Tibial nerve (tissue), 4 donors: ENCODE results near the gene PCDH9.

ENCODE experiments used
- EP300 ChIP-seq, 2 donors: sonication (generic); formaldehyde crosslinking; IDR thresholded peaks; one replicate each; pipeline ENCODE4 v1.6.1; 2017; ENCODE audit warnings: antibody characterized with exemption in 2 of 2, mild to moderate bottlenecking in 1 of 2
- POLR2A ChIP-seq, 2 donors: fragments of 450-650 bp; IDR thresholded peaks; one replicate each; pipeline ENCODE4 v1.6.1; 2017; ENCODE audit warnings: antibody characterized with exemption in 2 of 2, mild to moderate bottlenecking in 2 of 2, moderate library complexity in 2 of 2
- TF ChIP-seq, protein P1 (sequence below), 5 experiments: fragments of 200-600 bp in 3 of 5; fragments of 450-650 bp in 2 of 5; sonication (generic) in 3 of 5; IDR thresholded peaks; one replicate each; pipeline ENCODE4 v1.5.1; 2016 to 2019; ENCODE audit warnings: antibody characterized with exemption in 5 of 5, mild to moderate bottlenecking in 3 of 5, moderate library complexity in 2 of 5

DNA sequence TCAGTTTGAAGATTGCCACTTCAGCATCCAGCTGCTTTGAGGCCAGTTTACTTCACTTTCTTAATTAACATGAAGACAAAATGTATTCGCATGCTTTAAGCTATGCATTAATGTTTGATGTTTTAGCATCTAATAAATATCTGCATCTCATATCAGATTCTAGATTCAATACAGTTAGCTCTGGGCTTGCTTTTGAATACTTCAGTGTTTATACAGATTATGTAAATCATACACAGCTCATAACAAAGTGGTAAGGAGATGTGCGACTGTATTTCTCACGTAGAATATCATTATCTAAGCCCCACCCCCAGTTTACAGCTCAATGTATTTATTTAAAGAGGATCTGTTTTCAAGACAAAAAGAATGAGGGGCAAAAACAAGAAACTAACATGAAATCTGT is 770.5 kb downstream of the PCDH9 start:
- TF ChIP-seq, protein P1, sequence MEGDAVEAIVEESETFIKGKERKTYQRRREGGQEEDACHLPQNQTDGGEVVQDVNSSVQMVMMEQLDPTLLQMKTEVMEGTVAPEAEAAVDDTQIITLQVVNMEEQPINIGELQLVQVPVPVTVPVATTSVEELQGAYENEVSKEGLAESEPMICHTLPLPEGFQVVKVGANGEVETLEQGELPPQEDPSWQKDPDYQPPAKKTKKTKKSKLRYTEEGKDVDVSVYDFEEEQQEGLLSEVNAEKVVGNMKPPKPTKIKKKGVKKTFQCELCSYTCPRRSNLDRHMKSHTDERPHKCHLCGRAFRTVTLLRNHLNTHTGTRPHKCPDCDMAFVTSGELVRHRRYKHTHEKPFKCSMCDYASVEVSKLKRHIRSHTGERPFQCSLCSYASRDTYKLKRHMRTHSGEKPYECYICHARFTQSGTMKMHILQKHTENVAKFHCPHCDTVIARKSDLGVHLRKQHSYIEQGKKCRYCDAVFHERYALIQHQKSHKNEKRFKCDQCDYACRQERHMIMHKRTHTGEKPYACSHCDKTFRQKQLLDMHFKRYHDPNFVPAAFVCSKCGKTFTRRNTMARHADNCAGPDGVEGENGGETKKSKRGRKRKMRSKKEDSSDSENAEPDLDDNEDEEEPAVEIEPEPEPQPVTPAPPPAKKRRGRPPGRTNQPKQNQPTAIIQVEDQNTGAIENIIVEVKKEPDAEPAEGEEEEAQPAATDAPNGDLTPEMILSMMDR (IDR thresholded peaks at IDR 0.05) = no peak
- no peak for TF ChIP-seq POLR2A (IDR thresholded peaks at IDR 0.05)
- TF ChIP-seq EP300 (IDR thresholded peaks at IDR 0.05) = no peak
